ENCODE measurements around the gene KCTD10. TPM values are rescaled to one million over a fixed set of nuclear protein-coding genes. Genes with fewer than 3 reads are reported as not detected.

The KCTD10 gene
- total and polyA plus RNA-seq, 5 donors from 2014 or later: 26.4 to 38.7 (median 28.7) TPM

GRCh38 chr12:109502332-109502731 lies 25.2 kb upstream of the KCTD10 start:
- Mint-ChIP-seq H3K27me3 (no peaks in the 10 kb centered on the region), H3K27ac (no peak overlapping the region), H3K36me3 (peaks cover 59% of the 10 kb centered on the region), H3K9me3 (no peaks in the 10 kb centered on the region), H3K4me1 (no peaks in the 10 kb centered on the region), H3K4me3 (no peak overlapping the region)
- no peak overlapping the region for H3K4me3 ChIP-seq (ENCODE audit: low read depth, low read length)
- H3K27me3 ChIP-seq (ENCODE audit: control insufficient read depth, insufficient read depth, low read length): no peaks in the 10 kb centered on the region
- no peaks in the 10 kb centered on the region for H3K9me3 ChIP-seq (ENCODE audit: control insufficient read depth in 2 of 2, low read length in 2 of 2)
- H3K4me1 ChIP-seq (ENCODE audit: control insufficient read depth, insufficient read depth, low read length, poor library complexity, severe bottlenecking): no peaks in the 10 kb centered on the region
- ATAC-seq (ENCODE audit: low read depth in 2 of 2) (no peak), DNase-seq (no peak)
- H3K36me3 ChIP-seq (ENCODE audit: control insufficient read depth, insufficient read depth, low read length): peaks cover 94% of the 10 kb centered on the region
- no peak overlapping the region for H3K27ac ChIP-seq (ENCODE audit: insufficient read depth, low read length, poor library complexity, severe bottlenecking)

GRCh38 chr12:109501299-109501698 lies 24.2 kb upstream of the KCTD10 start:
- Mint-ChIP-seq H3K9me3 (peaks cover 0 to 1% (median 0%) of the 10 kb centered on the region in 7 donors), H3K4me1 (no peaks in the 10 kb centered on the region), H3K36me3 (peaks cover 65% of the 10 kb centered on the region), H3K27me3 (no peaks in the 10 kb centered on the region), H3K27ac (no peak overlapping the region), H3K4me3 (no peak overlapping the region)
- DNase-seq (no peak), ATAC-seq (ENCODE audit: low read depth in 2 of 2) (no peak)
- Histone ChIP-seq H3K36me3 (ENCODE audit: control insufficient read depth, insufficient read depth, low read length) (peaks cover 86% of the 10 kb centered on the region), H3K4me3 (ENCODE audit: low read depth, low read length) (no peak overlapping the region), H3K9me3 (ENCODE audit: control insufficient read depth in 2 of 2, low read length in 2 of 2) (no peaks in the 10 kb centered on the region), H3K27me3 (ENCODE audit: control insufficient read depth, insufficient read depth, low read length) (no peaks in the 10 kb centered on the region), H3K4me1 (ENCODE audit: control insufficient read depth, insufficient read depth, low read length, poor library complexity, severe bottlenecking) (no peaks in the 10 kb centered on the region), H3K27ac (ENCODE audit: insufficient read depth, low read length, poor library complexity, severe bottlenecking) (no peak overlapping the region)

- H3K36me3 Mint-ChIP-seq: peaks cover 70% of the 10 kb centered on the region
- peaks cover 0 to 1% (median 0%) of the 10 kb centered on the region in 7 donors for H3K9me3 Mint-ChIP-seq
- no peak overlapping the region for H3K4me3 Mint-ChIP-seq
- Histone ChIP-seq H3K4me1 (ENCODE audit: control insufficient read depth, insufficient read depth, low read length, poor library complexity, severe bottlenecking) (no peaks in the 10 kb centered on the region), H3K36me3 (ENCODE audit: control insufficient read depth, insufficient read depth, low read length) (peaks cover 82% of the 10 kb centered on the region), H3K9me3 (ENCODE audit: control insufficient read depth in 2 of 2, low read length in 2 of 2) (no peaks in the 10 kb centered on the region), H3K27ac (ENCODE audit: insufficient read depth, low read length, poor library complexity, severe bottlenecking) (no peak overlapping the region), H3K4me3 (ENCODE audit: low read depth, low read length) (no peak overlapping the region), H3K27me3 (ENCODE audit: control insufficient read depth, insufficient read depth, low read length) (no peaks in the 10 kb centered on the region)
- DNase-seq (no peak), ATAC-seq (ENCODE audit: low read depth in 2 of 2) (no peak)
- H3K27ac Mint-ChIP-seq: no peak overlapping the region
- no peaks in the 10 kb centered on the region for H3K4me1 Mint-ChIP-seq
- H3K27me3 Mint-ChIP-seq: no peaks in the 10 kb centered on the region
Measured at GRCh38 chr12:109500406-109501185, 23.5 kb upstream of the KCTD10 start.

- H3K9me3 Mint-ChIP-seq: peaks cover 0 to 1% (median 0%) of the 10 kb centered on the region in 7 donors
- H3K27me3 Mint-ChIP-seq: no peaks in the 10 kb centered on the region
- ATAC-seq (ENCODE audit: low read depth in 2 of 2) (no peak), DNase-seq (no peak)
- Histone ChIP-seq H3K4me1 (ENCODE audit: control insufficient read depth, insufficient read depth, low read length, poor library complexity, severe bottlenecking) (no peaks in the 10 kb centered on the region), H3K36me3 (ENCODE audit: control insufficient read depth, insufficient read depth, low read length) (peaks cover 75% of the 10 kb centered on the region), H3K27me3 (ENCODE audit: control insufficient read depth, insufficient read depth, low read length) (no peaks in the 10 kb centered on the region), H3K27ac (ENCODE audit: insufficient read depth, low read length, poor library complexity, severe bottlenecking) (no peak overlapping the region), H3K9me3 (ENCODE audit: control insufficient read depth in 2 of 2, low read length in 2 of 2) (no peaks in the 10 kb centered on the region), H3K4me3 (ENCODE audit: low read depth, low read length) (no peak overlapping the region)
- H3K36me3 Mint-ChIP-seq: peaks cover 69% of the 10 kb centered on the region
- H3K4me1 Mint-ChIP-seq: peaks cover 0 to 5% (median 0%) of the 10 kb centered on the region in 4 donors
- H3K4me3 Mint-ChIP-seq: no peak overlapping the region
- no peak overlapping the region for H3K27ac Mint-ChIP-seq
Measured at GRCh38 chr12:109497675-109498074, 20.6 kb upstream of the KCTD10 start.

GRCh38 chr12:109496306-109496705 lies 19.2 kb upstream of the KCTD10 start:
- no peak for ATAC-seq (ENCODE audit: low read depth in 2 of 2)
- peaks cover 75% of the 10 kb centered on the region for H3K36me3 ChIP-seq (ENCODE audit: control insufficient read depth, insufficient read depth, low read length)
- no peak overlapping the region for H3K27ac ChIP-seq (ENCODE audit: insufficient read depth, low read length, poor library complexity, severe bottlenecking)
- Mint-ChIP-seq H3K4me3 (no peak overlapping the region), H3K9me3 (peaks cover 0 to 1% (median 0%) of the 10 kb centered on the region in 7 donors), H3K27me3 (no peaks in the 10 kb centered on the region), H3K4me1 (peaks cover 0 to 5% (median 0%) of the 10 kb centered on the region in 4 donors), H3K36me3 (peaks cover 63% of the 10 kb centered on the region), H3K27ac (peak overlapping the region in 1 of 3 donors; percentile 8)
- no peaks in the 10 kb centered on the region for H3K27me3 ChIP-seq (ENCODE audit: control insufficient read depth, insufficient read depth, low read length)
- H3K4me1 ChIP-seq (ENCODE audit: control insufficient read depth, insufficient read depth, low read length, poor library complexity, severe bottlenecking): no peaks in the 10 kb centered on the region
- H3K9me3 ChIP-seq (ENCODE audit: control insufficient read depth in 2 of 2, low read length in 2 of 2): no peaks in the 10 kb centered on the region
- DNase-seq: no peak
- no peak overlapping the region for H3K4me3 ChIP-seq (ENCODE audit: low read depth, low read length)

GRCh38 chr12:109495012-109495411 lies 17.9 kb upstream of the KCTD10 start:
- peaks cover 0 to 1% (median 0%) of the 10 kb centered on the region in 7 donors for H3K9me3 Mint-ChIP-seq
- H3K9me3 ChIP-seq (ENCODE audit: control insufficient read depth in 2 of 2, low read length in 2 of 2): no peaks in the 10 kb centered on the region
- DNase-seq: peak in 1 of 3 donors; percentile 9
- H3K36me3 Mint-ChIP-seq: peaks cover 58% of the 10 kb centered on the region
- no peaks in the 10 kb centered on the region for H3K27me3 Mint-ChIP-seq
- H3K27ac Mint-ChIP-seq: peak overlapping the region in 1 of 3 donors; percentile 29
- no peaks in the 10 kb centered on the region for H3K27me3 ChIP-seq (ENCODE audit: control insufficient read depth, insufficient read depth, low read length)
- peaks cover 0 to 5% (median 0%) of the 10 kb centered on the region in 4 donors for H3K4me1 Mint-ChIP-seq
- no peak for ATAC-seq (ENCODE audit: low read depth in 2 of 2)
- H3K4me3 ChIP-seq (ENCODE audit: low read depth, low read length): no peak overlapping the region
- no peak overlapping the region for H3K4me3 Mint-ChIP-seq
- H3K4me1 ChIP-seq (ENCODE audit: control insufficient read depth, insufficient read depth, low read length, poor library complexity, severe bottlenecking): no peaks in the 10 kb centered on the region
- peaks cover 75% of the 10 kb centered on the region for H3K36me3 ChIP-seq (ENCODE audit: control insufficient read depth, insufficient read depth, low read length)
- no peak overlapping the region for H3K27ac ChIP-seq (ENCODE audit: insufficient read depth, low read length, poor library complexity, severe bottlenecking)

- peaks cover 0 to 1% (median 0%) of the 10 kb centered on the region in 7 donors for H3K9me3 Mint-ChIP-seq
- Histone ChIP-seq H3K36me3 (ENCODE audit: control insufficient read depth, insufficient read depth, low read length) (peaks cover 78% of the 10 kb centered on the region), H3K9me3 (ENCODE audit: control insufficient read depth in 2 of 2, low read length in 2 of 2) (no peaks in the 10 kb centered on the region), H3K27me3 (ENCODE audit: control insufficient read depth, insufficient read depth, low read length) (no peaks in the 10 kb centered on the region), H3K4me3 (ENCODE audit: low read depth, low read length) (no peak overlapping the region), H3K4me1 (ENCODE audit: control insufficient read depth, insufficient read depth, low read length, poor library complexity, severe bottlenecking) (no peaks in the 10 kb centered on the region), H3K27ac (ENCODE audit: insufficient read depth, low read length, poor library complexity, severe bottlenecking) (no peak overlapping the region)
- peaks cover 59% of the 10 kb centered on the region for H3K36me3 Mint-ChIP-seq
- no peak overlapping the region for H3K27ac Mint-ChIP-seq
- no peak for ATAC-seq (ENCODE audit: low read depth in 2 of 2)
- DNase-seq: no peak
- H3K27me3 Mint-ChIP-seq: no peaks in the 10 kb centered on the region
- H3K4me3 Mint-ChIP-seq: no peak overlapping the region
- H3K4me1 Mint-ChIP-seq: peaks cover 0 to 5% (median 0%) of the 10 kb centered on the region in 4 donors
Measured at GRCh38 chr12:109494348-109494881, 17.3 kb upstream of the KCTD10 start.

All from CD4-positive, CD25-positive, alpha-beta regulatory T cell (primary cell).